ENCODE data around the gene SMYD5.
"Not testable (repeated sequence)": the region's sequence is repeated elsewhere in the genome, so short reads cannot be mapped to it uniquely, and the experiment has no call there.

SMYD5 gene

GRCh38 chr2:73214120-73215035 lies at the start of gene SMYD5:
SMYD5 (plus strand) TSS chr2:73214245; CDS start chr2:73214267, 22 bp downstream.
- peak; percentile 88 for DNase-seq

- DNase-seq, result not testable (repeated sequence)
These were observed 48.1 kb upstream of the SMYD5 start for GRCh38 chr2:73165978-73166377.

- not testable (repeated sequence) for DNase-seq
These were observed 47.2 kb upstream of the SMYD5 start for GRCh38 chr2:73166813-73167212.

- DNase-seq, result not testable (repeated sequence)
These were observed 45.7 kb upstream of the SMYD5 start for GRCh38 chr2:73168348-73168747.

- not testable (repeated sequence) for DNase-seq
These were observed 43.7 kb upstream of the SMYD5 start for GRCh38 chr2:73170341-73170740.

GRCh38 chr2:73172963-73173362 lies 41.1 kb upstream of the SMYD5 start:
- DNase-seq, result no peak

- DNase-seq, result no peak
These were observed 40.3 kb upstream of the SMYD5 start for GRCh38 chr2:73173781-73174180.

GRCh38 chr2:73174244-73174643 lies 39.8 kb upstream of the SMYD5 start:
- DNase-seq, result no peak

GRCh38 chr2:73174941-73175662 lies 38.9 kb upstream of the SMYD5 start:
- no peak for DNase-seq

GRCh38 chr2:73175663-73176204 lies 38.3 kb upstream of the SMYD5 start:
- DNase-seq, result peak; percentile 77

- DNase-seq, result no peak
These were observed 37.7 kb upstream of the SMYD5 start for GRCh38 chr2:73176205-73176880.

GRCh38 chr2:73176881-73177644 lies 37.0 kb upstream of the SMYD5 start:
- DNase-seq, result peak; percentile 93

GRCh38 chr2:73177645-73178255 lies 36.3 kb upstream of the SMYD5 start:
- no peak for DNase-seq

- DNase-seq, result no peak
These were observed 28.1 kb upstream of the SMYD5 start for GRCh38 chr2:73185965-73186364.

GRCh38 chr2:73187549-73187948 lies 26.5 kb upstream of the SMYD5 start:
- DNase-seq, result no peak

- no peak for DNase-seq
These were observed 16.5 kb upstream of the SMYD5 start for GRCh38 chr2:73197579-73197978.

GRCh38 chr2:73200281-73200680 lies 13.8 kb upstream of the SMYD5 start:
- not testable (repeated sequence) for DNase-seq

- DNase-seq, result no peak
These were observed 11.6 kb upstream of the SMYD5 start, which contains the start of gene NOTO for GRCh38 chr2:73202156-73203054. NOTO (plus strand) TSS chr2:73202574; CDS start chr2:73202667, 93 bp downstream.

GRCh38 chr2:73203055-73203681 lies 10.9 kb upstream of the SMYD5 start:
- DNase-seq, result no peak

GRCh38 chr2:73205611-73206010 lies 8.4 kb upstream of the SMYD5 start:
- no peak for DNase-seq

Measured in femur (tissue), 1 donor.